GM19455 (cell line): ENCODE results near the gene AGPAT2.

ENCODE experiments used
- ATAC-seq: cut with Tn5 transposase; IDR thresholded peaks from one replicate; pipeline ENCODE4 v1.9.1; 2021; ENCODE audit not compliant: unreplicated experiment

The AGPAT2 gene

DNA sequence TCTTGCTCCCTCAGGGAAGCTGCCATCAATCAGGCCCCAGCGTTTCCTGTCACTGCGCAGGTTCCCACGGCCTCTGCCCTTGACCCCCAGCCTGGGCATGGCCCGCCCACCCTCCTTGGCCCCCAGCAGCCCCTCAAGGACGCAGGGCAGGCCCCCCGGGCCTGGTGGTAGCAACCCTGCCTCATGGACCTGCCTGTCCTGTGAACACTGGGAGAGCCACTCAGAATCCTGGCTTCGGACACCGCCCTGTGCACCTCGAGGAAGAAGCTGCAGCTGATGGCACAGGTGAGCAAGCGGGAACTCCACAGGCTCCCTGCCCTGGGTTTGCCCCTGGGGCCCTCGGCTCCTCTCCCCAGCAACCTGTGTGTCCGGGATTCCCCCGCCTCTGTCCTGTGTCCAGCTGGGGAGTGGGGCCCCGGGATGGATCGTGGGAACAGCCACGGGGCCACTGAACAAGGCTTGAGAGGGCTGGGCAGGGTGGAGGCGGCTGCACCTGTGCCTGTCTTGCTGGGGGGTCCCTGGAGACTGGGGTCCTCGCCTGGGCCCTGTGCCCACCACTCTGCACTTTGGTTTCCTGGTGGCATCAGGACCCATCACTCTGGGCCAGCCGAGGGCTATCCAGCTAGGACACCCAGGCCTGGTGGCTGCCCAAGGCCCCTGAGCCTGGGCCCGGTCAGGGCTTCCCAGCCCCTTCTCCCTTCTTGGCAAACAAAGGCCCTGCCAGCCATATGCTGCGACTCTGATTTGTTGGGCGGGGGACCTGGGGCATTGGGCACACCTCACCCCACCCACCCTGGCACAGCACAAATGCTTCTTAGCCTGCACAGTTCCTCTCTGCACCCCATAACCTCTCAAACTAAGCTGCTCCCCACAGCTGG lies 58.0 kb downstream of the AGPAT2 start:
- ATAC-seq, result no peak

DNA sequence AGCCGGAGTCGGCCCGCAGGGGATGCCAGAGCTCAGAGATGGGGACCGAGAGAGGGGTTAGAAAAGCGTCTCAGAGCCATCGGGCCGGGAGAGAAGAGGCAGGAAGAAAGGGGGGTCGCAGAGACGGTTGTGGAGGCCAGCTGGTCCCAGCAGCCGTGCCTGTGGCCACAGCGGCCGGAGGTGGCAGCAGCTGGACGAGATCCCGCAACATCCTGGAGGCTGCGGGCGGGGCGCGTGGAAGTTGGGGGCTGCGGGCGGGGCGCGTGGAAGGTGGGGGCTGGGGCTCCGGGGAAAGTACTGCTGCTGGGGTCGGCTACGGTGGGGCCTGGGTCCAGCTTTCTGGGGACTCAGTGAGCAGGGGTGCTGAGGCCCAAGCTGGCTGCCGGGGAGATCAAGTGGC lies 59.0 kb downstream of the AGPAT2 start:
- no peak for ATAC-seq

DNA sequence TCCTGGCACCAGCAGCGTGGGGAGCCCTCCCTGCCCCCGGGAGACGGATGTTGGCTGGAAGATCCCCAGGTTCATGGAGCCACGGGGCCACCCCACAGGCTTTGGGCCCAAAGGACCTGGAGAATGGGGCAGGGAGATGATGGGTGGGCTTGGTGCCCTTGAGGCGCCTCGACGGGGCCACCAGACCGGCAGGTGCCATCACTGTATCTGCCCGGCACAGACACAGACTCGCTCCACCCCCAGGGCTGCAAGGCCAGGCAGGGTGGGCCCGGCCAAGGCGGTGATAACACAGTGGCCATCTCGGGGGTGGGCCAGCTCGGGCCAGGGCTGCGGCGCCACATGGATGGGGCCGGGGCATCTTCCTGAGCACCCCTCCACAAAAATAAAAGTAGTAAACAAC lies 59.6 kb downstream of the AGPAT2 start:
- ATAC-seq, result no peak

DNA sequence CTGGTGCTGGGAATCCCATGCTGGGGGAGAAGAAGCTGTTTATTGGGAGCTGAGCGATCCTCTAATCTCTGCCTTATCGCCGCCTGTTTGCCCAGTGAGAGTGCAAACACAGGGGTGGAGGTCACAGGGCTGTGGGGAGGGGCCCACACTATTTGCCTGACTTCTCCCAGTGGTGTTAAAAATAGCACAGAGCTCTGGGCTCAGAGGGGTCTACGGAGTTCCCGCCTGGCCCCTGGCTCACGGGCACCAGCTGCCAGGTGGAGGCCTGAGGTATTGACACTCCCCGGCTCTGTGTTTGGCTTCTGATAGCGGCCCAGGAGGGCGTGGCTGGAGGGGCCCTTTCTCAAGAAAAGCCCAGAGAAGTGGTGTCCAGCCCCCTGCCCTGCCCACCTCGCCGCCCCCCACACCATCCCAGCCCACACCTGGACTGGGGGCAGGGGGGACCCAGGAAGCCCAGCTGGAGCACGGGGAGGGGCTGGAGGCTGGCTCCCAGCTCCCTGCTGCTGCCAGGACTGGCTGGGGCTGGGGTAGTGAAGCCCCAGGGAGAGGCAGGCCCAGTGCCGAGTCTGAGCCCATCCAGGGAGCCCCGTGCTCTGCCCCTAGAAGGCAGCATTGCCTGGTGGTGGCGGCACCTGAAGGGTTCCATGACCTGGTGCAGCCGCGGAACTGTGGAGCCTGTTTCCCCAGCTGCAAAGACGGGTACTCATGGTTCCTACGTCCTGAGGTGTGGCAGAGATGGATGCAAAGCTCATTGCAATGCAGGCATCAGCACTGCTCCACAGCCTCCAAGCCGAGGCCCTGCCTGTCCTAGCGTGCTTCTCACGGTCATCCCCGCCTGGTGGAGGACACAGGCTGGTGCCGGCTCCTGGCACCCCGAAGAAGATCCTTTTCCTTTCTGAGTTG lies 60.3 kb downstream of the AGPAT2 start:
- ATAC-seq, result no peak

DNA sequence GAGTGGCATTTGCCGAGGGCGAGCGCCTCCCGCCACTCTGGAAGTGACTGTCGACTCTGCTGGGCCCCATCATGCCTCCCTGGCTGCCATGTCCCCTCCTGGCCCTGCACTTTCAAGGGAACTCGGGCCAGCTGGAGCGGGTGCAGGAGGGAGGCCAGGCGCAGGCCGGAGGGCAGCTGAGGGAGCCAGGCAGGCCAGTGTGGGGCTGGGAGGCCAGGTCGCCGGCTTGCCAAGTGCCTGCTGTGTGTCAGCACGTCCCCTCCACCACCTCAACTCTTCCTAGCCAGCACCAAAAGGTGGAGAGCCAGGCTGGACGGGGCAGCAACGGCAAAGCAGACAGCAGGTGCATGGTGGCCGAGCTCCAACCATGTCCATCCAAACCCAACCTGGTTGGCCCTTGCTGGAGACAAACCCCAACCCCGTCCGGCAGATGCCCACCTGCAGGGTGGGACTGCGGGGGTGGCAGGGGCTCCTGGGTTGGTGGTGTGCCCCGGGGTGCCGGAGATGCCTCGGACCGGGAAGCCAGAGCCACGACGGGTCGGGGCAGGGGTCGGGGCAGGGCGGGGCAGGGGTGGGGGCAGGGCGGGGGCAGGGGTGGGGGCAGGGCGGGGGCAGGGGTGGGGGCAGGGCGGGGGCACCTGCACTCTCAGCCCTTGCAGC lies 61.1 kb downstream of the AGPAT2 start:
- no peak for ATAC-seq

DNA sequence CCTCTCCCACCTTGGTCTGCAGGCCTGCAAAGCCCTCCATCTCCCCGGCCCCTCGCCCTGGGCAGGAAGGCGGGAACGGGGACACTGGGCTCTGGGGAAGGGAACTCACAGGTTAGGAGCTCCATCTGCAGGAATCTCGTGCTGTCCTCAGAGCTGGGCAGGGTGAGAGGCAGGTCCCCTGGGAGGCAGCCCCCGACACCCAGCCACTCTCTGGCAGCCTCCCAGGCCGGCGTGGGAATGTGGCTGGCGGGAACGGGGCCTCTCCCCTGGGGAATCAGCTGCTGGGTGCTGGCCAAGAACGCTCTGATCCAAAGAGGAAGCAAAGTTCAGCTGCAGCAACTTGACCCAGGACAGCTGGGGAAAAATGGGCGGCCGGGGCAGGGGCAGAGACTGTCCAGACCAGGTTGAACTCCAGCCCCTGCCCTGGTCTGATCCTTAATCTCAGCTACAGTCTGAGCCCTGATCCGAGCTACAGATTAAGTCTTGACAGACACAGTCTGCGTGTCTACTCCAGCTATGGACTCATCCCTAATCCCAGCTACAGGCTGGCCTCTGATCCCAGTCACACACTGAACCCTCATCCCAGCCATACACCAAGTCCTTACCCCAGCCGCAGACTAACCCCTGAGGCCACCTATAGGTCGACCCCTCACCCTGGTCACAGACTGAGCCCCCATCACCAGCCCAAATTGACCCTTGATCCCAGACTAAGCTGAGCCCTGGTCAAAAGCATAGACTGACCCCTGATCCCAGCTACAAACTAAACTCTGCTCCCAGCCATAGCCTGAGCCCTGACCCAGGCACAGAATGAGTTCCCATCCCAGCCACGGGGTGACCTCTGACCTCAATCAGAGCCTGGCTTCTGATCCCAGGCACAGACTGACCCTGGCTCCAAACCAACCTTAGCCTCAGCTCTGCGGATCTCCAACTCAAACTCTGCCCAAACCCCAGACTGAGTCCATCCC lies 61.9 kb downstream of the AGPAT2 start:
- no peak for ATAC-seq

DNA sequence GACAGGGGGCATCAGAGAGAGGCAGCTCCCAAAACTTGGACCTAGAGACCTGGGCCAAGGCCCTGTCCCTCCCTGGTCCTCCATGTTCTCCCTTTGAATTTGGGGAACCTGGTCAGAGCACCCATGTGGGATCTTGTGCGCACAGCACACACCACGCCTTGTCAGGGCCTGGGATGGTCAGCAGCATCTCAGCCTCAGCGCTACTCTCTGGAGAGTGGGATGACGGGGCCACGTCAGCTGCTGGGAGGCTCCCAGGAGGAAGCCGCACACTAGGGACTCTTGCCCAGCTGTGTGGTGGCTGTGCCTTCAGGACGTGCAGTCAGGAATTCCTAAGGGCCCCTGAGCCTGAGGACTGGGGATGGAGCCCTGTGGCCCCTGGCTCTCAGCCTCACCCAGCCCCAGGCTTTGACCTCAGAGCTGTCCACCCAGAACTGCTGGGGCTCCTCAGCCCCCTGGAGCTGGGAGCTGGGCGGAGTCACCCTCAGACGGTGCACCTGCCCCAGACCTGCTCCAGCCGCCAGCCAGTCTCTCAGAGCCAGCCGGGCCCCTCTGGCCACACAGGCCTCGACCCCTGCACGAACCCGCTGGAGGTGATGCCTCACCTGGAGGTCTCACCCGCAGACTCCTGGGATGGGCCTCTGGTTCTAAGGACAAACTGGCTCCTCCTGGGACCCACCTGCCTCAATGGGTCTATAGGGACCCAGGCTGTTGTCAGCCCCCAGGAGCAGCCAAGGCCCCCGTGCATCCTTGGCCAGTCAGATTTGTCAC lies 62.9 kb downstream of the AGPAT2 start:
- no peak for ATAC-seq

DNA sequence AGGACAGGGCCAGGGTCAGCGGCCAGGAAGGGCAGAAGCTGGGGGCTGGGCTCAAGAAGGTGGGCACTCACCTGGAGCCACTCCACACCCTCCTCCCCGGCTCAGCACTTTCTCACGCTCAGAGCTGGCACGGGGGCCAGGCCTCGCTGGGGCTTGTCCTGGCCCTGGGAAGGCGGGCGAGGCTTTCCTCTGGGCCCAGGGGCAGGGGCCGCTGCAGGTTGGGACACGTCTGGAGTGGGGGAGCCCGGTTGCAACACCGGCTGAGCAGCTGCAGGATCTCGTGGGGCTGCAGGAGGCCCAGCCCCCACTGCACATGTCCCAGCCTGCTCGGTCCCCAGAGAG lies 63.4 kb downstream of the AGPAT2 start:
- ATAC-seq, result no peak
